Measurements from ENCODE around the gene CACNA1S. TPM values are rescaled to one million over a fixed set of nuclear protein-coding genes. Genes with fewer than 3 reads are reported as not detected.

CACNA1S gene
- total and polyA plus RNA-seq, 12 donors, result under 0.01 to 0.09 (median 0.05) TPM; not detected in 7

DNA sequence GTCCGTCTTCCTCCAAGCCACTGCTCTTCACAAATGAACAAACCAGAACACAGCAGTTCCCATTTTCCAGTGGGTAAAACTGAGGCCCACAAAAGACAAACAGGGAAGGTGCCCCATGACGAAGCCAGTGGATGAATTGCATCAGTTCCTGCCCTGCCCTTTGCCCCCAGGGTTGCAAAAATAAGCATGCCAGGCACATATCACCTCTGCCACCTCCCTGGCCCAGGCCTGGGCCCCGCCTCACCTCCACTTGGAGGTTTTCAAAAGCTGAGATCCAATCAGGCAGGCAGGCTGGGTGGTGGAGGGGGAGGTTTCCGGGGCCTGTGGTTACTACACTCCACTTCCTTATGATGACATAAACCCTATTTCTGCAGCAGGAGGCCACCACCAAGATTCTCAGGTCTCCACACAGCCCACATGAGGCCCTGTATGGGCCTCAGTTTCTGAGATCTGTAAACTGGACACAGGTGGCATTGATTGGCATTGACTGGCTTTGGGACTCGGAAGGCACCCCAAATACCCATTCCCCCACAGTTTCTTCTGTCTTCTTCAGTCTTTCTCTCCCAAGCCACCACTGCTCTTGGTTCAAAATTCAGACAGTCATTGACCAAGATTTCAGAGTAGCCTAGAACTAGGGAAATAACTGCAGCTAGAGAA lies 92.8 kb downstream of the CACNA1S start:
- peak in 7 of 8 donors; percentile 4 to 40 (median 18) for ATAC-seq
- WGBS, 2 donors, result 83 to 85% methylated on average over 5 of the region's 5 CpGs
- Histone ChIP-seq H3K27me3 (peaks cover 0 to 44% (median 29%) of the 10 kb centered on the region in 7 donors), H3K4me3 (peak overlapping the region in 1 of 10 donors; percentile 10), H3K4me1 (peaks cover 8 to 94% (median 36%) of the 10 kb centered on the region in 9 donors), H3K9me3 (no peaks in the 10 kb centered on the region), H3K27ac (peak overlapping the region in 2 of 10 donors; percentile 26 to 90), H3K36me3 (no peaks in the 10 kb centered on the region)
- intact Hi-C loops (cut with DNase I), result loop anchor here in 1 of 10 donors (5.0 kb wide), 1 partner anchor 1732 kb away; no protein-coding TSS in a partner anchor
- TF ChIP-seq, protein P1, sequence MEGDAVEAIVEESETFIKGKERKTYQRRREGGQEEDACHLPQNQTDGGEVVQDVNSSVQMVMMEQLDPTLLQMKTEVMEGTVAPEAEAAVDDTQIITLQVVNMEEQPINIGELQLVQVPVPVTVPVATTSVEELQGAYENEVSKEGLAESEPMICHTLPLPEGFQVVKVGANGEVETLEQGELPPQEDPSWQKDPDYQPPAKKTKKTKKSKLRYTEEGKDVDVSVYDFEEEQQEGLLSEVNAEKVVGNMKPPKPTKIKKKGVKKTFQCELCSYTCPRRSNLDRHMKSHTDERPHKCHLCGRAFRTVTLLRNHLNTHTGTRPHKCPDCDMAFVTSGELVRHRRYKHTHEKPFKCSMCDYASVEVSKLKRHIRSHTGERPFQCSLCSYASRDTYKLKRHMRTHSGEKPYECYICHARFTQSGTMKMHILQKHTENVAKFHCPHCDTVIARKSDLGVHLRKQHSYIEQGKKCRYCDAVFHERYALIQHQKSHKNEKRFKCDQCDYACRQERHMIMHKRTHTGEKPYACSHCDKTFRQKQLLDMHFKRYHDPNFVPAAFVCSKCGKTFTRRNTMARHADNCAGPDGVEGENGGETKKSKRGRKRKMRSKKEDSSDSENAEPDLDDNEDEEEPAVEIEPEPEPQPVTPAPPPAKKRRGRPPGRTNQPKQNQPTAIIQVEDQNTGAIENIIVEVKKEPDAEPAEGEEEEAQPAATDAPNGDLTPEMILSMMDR (IDR thresholded peaks at IDR 0.05), result no peak
- DNase-seq, result peak in 1 of 2 donors; percentile 39

DNA sequence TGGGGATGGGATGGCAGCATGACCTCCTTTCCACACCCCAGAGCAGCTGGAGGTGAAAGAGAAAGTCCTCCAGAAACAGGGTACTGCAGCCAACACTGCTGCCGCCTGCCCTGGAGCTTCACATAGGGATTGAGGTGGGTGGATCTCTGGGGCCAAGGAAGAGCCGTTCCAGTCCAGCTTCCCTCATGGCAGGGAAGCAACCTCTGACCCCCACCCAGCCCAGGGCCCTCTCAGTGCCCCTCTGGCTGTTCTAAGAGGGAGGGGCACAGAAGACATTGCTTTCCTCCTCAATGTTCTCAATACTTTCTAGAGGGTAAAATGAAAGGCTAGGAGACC lies 94.4 kb downstream of the CACNA1S start:
- Histone ChIP-seq H3K4me3 (no peak overlapping the region), H3K36me3 (no peaks in the 10 kb centered on the region), H3K27me3 (peaks cover 0 to 52% (median 39%) of the 10 kb centered on the region in 7 donors), H3K4me1 (peaks cover 4 to 100% (median 38%) of the 10 kb centered on the region in 9 donors), H3K9me3 (no peaks in the 10 kb centered on the region), H3K27ac (peak overlapping the region in 1 of 10 donors; percentile 72)
- intact Hi-C loops (cut with DNase I), result loop anchor here in 1 of 10 donors (5.0 kb wide), 1 partner anchor 1730 kb away; no protein-coding TSS in a partner anchor
- DNase-seq (no peak), ATAC-seq (no peak)
- WGBS, 2 donors, result 82 to 91% methylated on average over 2 of the region's 2 CpGs
- TF ChIP-seq, protein P1 (IDR thresholded peaks at IDR 0.05), result no peak

DNA sequence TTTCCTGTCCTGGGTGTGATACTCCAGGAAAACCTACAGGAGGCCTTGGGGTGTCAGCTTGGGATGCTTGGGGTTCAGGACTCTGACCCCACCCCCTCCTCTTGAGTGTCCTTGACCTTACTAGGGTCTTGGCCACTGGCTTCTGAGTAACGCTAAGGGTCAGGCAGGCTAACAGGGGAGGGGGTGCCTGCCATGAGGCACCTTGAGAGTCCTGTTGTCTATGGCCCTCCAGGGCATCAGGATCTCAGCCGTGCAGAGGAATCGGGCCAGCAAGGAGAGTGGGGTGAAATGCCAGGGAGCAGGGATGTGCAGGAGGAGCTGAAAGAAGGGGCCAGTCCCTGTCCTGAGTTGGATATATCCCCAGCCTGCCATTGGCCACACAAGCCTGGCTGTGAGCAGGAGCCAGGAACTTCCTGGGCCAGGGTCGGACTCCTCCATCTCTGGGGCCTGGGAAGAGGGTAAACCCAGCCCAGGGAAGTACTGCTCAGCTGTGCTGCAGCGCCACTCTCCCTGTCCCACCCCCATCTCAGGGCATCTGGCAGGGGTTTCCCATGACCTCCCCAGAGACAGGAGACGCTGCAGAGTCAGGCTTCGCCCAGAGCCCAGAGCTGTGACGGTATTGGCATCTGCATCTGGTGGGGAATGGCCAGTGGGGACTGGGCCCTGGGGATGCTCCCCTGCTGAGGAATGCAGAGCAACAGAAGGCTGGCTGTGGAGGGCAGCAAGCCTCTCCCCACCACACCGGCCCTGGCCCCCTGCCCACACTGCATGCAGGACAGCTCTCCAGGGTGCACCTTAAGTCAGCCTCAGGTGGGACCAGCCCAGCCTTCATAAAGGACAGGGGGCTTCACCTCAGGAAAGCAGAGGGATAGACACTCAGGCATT lies 95.0 kb downstream of the CACNA1S start:
- Histone ChIP-seq H3K36me3 (no peaks in the 10 kb centered on the region), H3K9me3 (no peaks in the 10 kb centered on the region), H3K27me3 (peaks cover 4 to 52% (median 35%) of the 10 kb centered on the region in 7 donors), H3K27ac (peak overlapping the region in 1 of 10 donors; percentile 72), H3K4me1 (peaks cover 0 to 100% (median 32%) of the 10 kb centered on the region in 9 donors), H3K4me3 (no peak overlapping the region)
- ATAC-seq (peak in 1 of 8 donors; percentile 7), DNase-seq (no peak)
- TF ChIP-seq, protein P1 (IDR thresholded peaks at IDR 0.05), result no peak
- intact Hi-C loops (cut with DNase I), result loop anchor here in 1 of 10 donors (5.0 kb wide), 1 partner anchor 1730 kb away; no protein-coding TSS in a partner anchor
- WGBS, 2 donors, result 83% methylated on average over 9 of the region's 9 CpGs

DNA sequence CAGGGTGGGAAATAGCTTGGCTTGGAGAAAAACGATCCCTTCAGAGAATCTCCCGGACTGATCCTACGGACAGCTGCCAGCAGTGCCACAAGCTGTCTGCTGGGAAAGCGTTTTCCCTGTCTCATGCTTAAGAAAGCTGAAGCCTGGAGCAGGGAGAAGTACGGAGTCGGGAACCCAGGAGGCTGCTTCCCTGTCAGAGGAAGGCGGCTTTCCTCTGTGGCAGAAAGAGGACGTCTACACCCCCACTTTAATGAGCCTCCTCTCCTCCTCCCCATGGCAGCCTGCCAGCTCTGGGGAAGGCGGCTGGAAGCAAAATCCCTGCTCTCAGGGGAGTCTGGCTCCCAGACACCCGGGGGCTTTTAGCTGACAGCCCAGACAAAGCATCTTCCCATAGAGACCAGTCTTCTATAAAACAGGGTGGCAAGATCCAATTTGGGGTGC lies 96.0 kb downstream of the CACNA1S start:
- Histone ChIP-seq H3K36me3 (no peaks in the 10 kb centered on the region), H3K4me3 (no peak overlapping the region), H3K9me3 (no peaks in the 10 kb centered on the region), H3K27ac (peak overlapping the region in 1 of 10 donors; percentile 72), H3K4me1 (peaks cover 0 to 92% (median 31%) of the 10 kb centered on the region in 9 donors), H3K27me3 (peaks cover 4 to 54% (median 38%) of the 10 kb centered on the region in 7 donors)
- DNase-seq, result peak; percentile 38 to 40
- 14 to 20% methylated on average over 10 of the region's 10 CpGs for WGBS, 2 donors
- ATAC-seq, result peak in 4 of 8 donors; percentile 12 to 52 (median 43)
- TF ChIP-seq, protein P1 (IDR thresholded peaks at IDR 0.05), result no peak
- intact Hi-C loops (cut with DNase I), result loop anchor here in 1 of 10 donors (5.0 kb wide), 1 partner anchor 1729 kb away; no protein-coding TSS in a partner anchor
